GM12878 (cell line): ENCODE results near the gene ERO1B. TPM values are rescaled to one million over a fixed set of nuclear protein-coding genes. Genes with fewer than 3 reads are reported as not detected.

Experiments used
- ATAC-seq: fragments of 200-7000 bp; cut with Tn5 transposase; 3 replicates; pipeline ENCODE4 v1.9.1; 2020; ENCODE audit warnings: mild to moderate bottlenecking, moderate library complexity
- BruUV-seq: library from RNA; stranded (reverse); fragments of 400-500 nt; replicated peaks from 2 replicates; lab custom pipeline; 2021; lab: Mats Ljungman, UMichigan
- CTCF ChIA-PET: fragments of 300-600 bp; sonication (Branson Sonifier 250); formaldehyde crosslinking; extraction: SDS; loops from one replicate; lab custom pipeline; 2021; ENCODE audit warnings: inconsistent platforms; lab: Yijun Ruan, JAX
- POLR2A ChIA-PET: fragments of 350-600 bp; formaldehyde crosslinking; extraction: SDS; loops from one replicate; lab custom pipeline; 2021; ENCODE audit warnings: inconsistent platforms; lab: Charles Lee
- RAD21 ChIA-PET: fragments of 300-600 bp; sonication (Branson Sonifier 250); formaldehyde crosslinking; loops from one replicate; lab custom pipeline; 2023; ENCODE audit warnings: antibody characterized with exemption; ENCODE audit not compliant: unreplicated experiment; lab: Charles Lee
- SMC1A ChIA-PET: fragments of 300-600 bp; sonication (Branson Sonifier 250); formaldehyde crosslinking; loops from one replicate; lab custom pipeline; 2023; ENCODE audit not compliant: unreplicated experiment, uncharacterized antibody; lab: Charles Lee
- DNase-seq: peaks from one replicate; pipeline ENCODE4 v3.0.0-alpha.2; 2011; ENCODE audit warnings: low read depth, low spot score
- FAIRE-seq: peaks from 3 replicates; lab custom pipeline; 2011; peaks lifted over from hg19 to GRCh38; lab: Jason Lieb, UNC
- H2AFZ ChIP-seq: 2 replicates; pipeline ENCODE4 v1.6.0; 2011; ENCODE audit warnings: low read depth, low read length, control low read depth; ENCODE audit not compliant: control insufficient read depth
- H3K27ac ChIP-seq: 2 replicates; pipeline ENCODE4 v1.5.1; 2011; ENCODE audit warnings: control low read depth; ENCODE audit not compliant: control insufficient read depth, insufficient read depth
- H3K27me3 ChIP-seq, 2 experiments: replicated peaks in 1 of 2; 2 replicates each; pipeline versions ENCODE4 v1.6.0 to v1.6.1; 2011; ENCODE audit warnings: low read length in 1 of 2; ENCODE audit not compliant: control insufficient read depth in 2 of 2, insufficient read depth in 2 of 2
- H3K36me3 ChIP-seq, 2 experiments: 2 replicates each; pipeline ENCODE4 v1.5.1; 2011; ENCODE audit warnings: low read length in 1 of 2; ENCODE audit not compliant: control insufficient read depth in 2 of 2, insufficient read depth in 2 of 2
- H3K4me1 ChIP-seq: 2 replicates; pipeline ENCODE4 v1.6.1; 2011; ENCODE audit warnings: mild to moderate bottlenecking, low read length, moderate library complexity, mixed read lengths; ENCODE audit not compliant: control insufficient read depth, insufficient read depth
- H3K4me2 ChIP-seq: 2 replicates; pipeline ENCODE4 v1.6.0; 2011; ENCODE audit warnings: control low read depth; ENCODE audit not compliant: control insufficient read depth, insufficient read depth
- H3K4me3 ChIP-seq: fragments of 200-600 bp; sonication (generic); 2 replicates; pipeline ENCODE4 v1.5.1; 2016
- H3K79me2 ChIP-seq: 2 replicates; pipeline ENCODE4 v1.6.0; 2011; ENCODE audit warnings: low read length; ENCODE audit not compliant: control insufficient read depth, insufficient read depth
- H3K9ac ChIP-seq: 2 replicates; pipeline ENCODE4 v1.8.0; 2011; ENCODE audit warnings: low read length, control low read depth, mixed read lengths; ENCODE audit not compliant: control insufficient read depth, insufficient read depth
- H3K9me3 ChIP-seq: replicated peaks from 3 replicates; pipeline ENCODE4 v1.5.1; 2011; ENCODE audit warnings: mild to moderate bottlenecking, low read length; ENCODE audit not compliant: control insufficient read depth, insufficient read depth
- H4K20me1 ChIP-seq: 2 replicates; pipeline ENCODE4 v1.6.0; 2011; ENCODE audit not compliant: control insufficient read depth, insufficient read depth
- ATF3 ChIP-seq: IDR thresholded peaks from 2 replicates; pipeline ENCODE4 v1.6.1; 2011; ENCODE audit warnings: low read depth, mild to moderate bottlenecking, low read length, moderate library complexity, borderline replicate concordance; ENCODE audit errors: extremely low read depth
- FOXK2 ChIP-seq: fragments of 450-650 bp; IDR thresholded peaks from 2 replicates; pipeline ENCODE4 v1.6.1; 2017; ENCODE audit warnings: mild to moderate bottlenecking, moderate library complexity
- HDGF ChIP-seq: fragments of 450-650 bp; IDR thresholded peaks from 2 replicates; pipeline ENCODE4 v1.6.1; 2016; ENCODE audit warnings: antibody characterized with exemption
- IKZF1 ChIP-seq: fragments of 450-650 bp; conservative IDR thresholded peaks from 2 replicates; pipeline ENCODE4 v1.6.1; 2017; ENCODE audit warnings: antibody characterized with exemption, mild to moderate bottlenecking
- MAX ChIP-seq: IDR thresholded peaks from 2 replicates; pipeline ENCODE4 v1.6.1; 2012; ENCODE audit warnings: low read depth, low read length, improper control_type of control experiment
- MEF2B ChIP-seq: fragments of 450-650 bp; IDR thresholded peaks from 2 replicates; pipeline ENCODE4 v1.6.1; 2018; ENCODE audit warnings: mild to moderate bottlenecking, moderate library complexity; ENCODE audit not compliant: partially characterized antibody, poor library complexity, severe bottlenecking
- POU2F2 ChIP-seq: IDR thresholded peaks from 3 replicates; pipeline ENCODE4 v1.6.1; 2011; ENCODE audit warnings: low read depth, mild to moderate bottlenecking, low read length, borderline replicate concordance
- RCOR1 ChIP-seq: conservative IDR thresholded peaks from 2 replicates; pipeline ENCODE4 v1.6.1; 2012; ENCODE audit warnings: low read depth, low read length, improper control_type of control experiment
- RUNX3 ChIP-seq: IDR thresholded peaks from 2 replicates; pipeline ENCODE4 v1.6.1; 2012; ENCODE audit warnings: low read length, inconsistent platforms
- SRF ChIP-seq, 2 experiments: IDR thresholded peaks; 2 replicates each; pipeline ENCODE4 v1.6.1; 2011; ENCODE audit warnings: low read depth in 2 of 2, low read length in 2 of 2, mild to moderate bottlenecking in 1 of 2, moderate library complexity in 1 of 2
- SUPT20H ChIP-seq: IDR thresholded peaks from 2 replicates; pipeline ENCODE4 v1.6.1; 2011; ENCODE audit warnings: low read depth, mild to moderate bottlenecking, low read length, moderate library complexity, borderline replicate concordance; ENCODE audit not compliant: control insufficient read depth
- TCF3 ChIP-seq: IDR thresholded peaks from 2 replicates; pipeline ENCODE4 v1.6.1; 2012; ENCODE audit warnings: low read depth, mild to moderate bottlenecking, low read length, borderline replicate concordance; ENCODE audit not compliant: insufficient read depth
- USF1 ChIP-seq: IDR thresholded peaks from 2 replicates; pipeline ENCODE4 v1.6.1; 2011; ENCODE audit warnings: borderline replicate concordance, low read depth, mild to moderate bottlenecking, moderate library complexity, mixed read lengths, low read length; ENCODE audit not compliant: insufficient read depth; ENCODE audit errors: extremely low read length
- ZBTB33 ChIP-seq: fragments of 450-650 bp; IDR thresholded peaks from 2 replicates; pipeline ENCODE4 v1.6.1; 2017; ENCODE audit warnings: mild to moderate bottlenecking
- WGBS: methylation state at CpG from one replicate; pipeline ENCODE4 v1.1.6; 2016; ENCODE audit warnings: low lambda C conversion rate; ENCODE audit not compliant: insufficient replicate concordance, insufficient coverage; ENCODE audit errors: missing lambda C conversion rate; 5-methylcytosine and 5-hydroxymethylcytosine counted together
- in situ Hi-C: fragments of 300-500 bp; cut with MboI; formaldehyde crosslinking; loops from 9 replicates; pipeline ENCODE4 v1.14.3; 2018; ENCODE audit warnings: mixed read lengths
- intact Hi-C: fragments of 100-400 bp; cut with micrococcal nuclease; formaldehyde crosslinking; loops from one replicate; pipeline ENCODE4 v1.14.2; 2022; ENCODE audit not compliant: unreplicated experiment
- polyA plus RNA-seq, 11 experiments: library from polyadenylated mRNA; depleted of rRNA in 4 of 11; unstranded in 6 of 11; stranded (reverse) in 5 of 11; fragments of >200 nt; fragmentation: Nextera tagmentation in 4 of 11; fragmentation: Illumina TruSeq in 1 of 11; extraction: Ambion mirVana in 4 of 11; extraction: Trizol in 1 of 11; gene quantifications; 1 replicate in 1 of 11; 2 replicates in 10 of 11; pipeline versions ENCODE4 v1.2.1 to v1.2.3, GENCODE V29; 2011 to 2016; ENCODE audit warnings: inconsistent platforms in 2 of 11, missing spikeins in 2 of 11, low read depth in 1 of 11
- total RNA-seq, 4 experiments: library from RNA; depleted of rRNA in 3 of 4; stranded (reverse); fragments of >200 nt in 3 of 4; fragmentation: Illumina TruSeq in 1 of 4; extraction: Trizol in 1 of 4; gene quantifications; 2 replicates each; pipeline versions ENCODE4 v1.2.1 to v1.2.3, GENCODE V29; 2013 to 2021

The ERO1B gene
- total and polyA plus RNA-seq, 10 of the 15 experiments (the other 5 are each of a cell fraction or from before 2014, with no cell fraction given), result 9.0 to 30.9 (median 23.0) TPM

GRCh38 chr1:236321101-236321500 lies 39.3 kb upstream of the ERO1B start:
- in situ Hi-C loops, result no loop called here
- 77% methylated on average over 5 of the region's 5 CpGs for WGBS

More at GRCh38 chr1:236321101-236321500, 39.3 kb upstream of the ERO1B start:
- BruUV-seq, result no TSS peak
- POLR2A ChIA-PET, result no interaction called here
- CTCF ChIA-PET, result no interaction called here
- ATAC-seq, result no peak
- no peak for DNase-seq
- Histone ChIP-seq H3K9me3 (no peaks in the 10 kb centered on the region; the same call in 1 of the 3 replicates), H3K27ac (no peak overlapping the region), H4K20me1 (no peaks in the 10 kb centered on the region), H3K4me3 (no peak overlapping the region), H3K36me3 (no peaks in the 10 kb centered on the region), H3K79me2 (no peaks in the 10 kb centered on the region), H3K27me3 (no peaks in the 10 kb centered on the region), H3K9ac (no peak overlapping the region), H2AFZ (no peak overlapping the region), H3K4me2 (no peak overlapping the region), H3K4me1 (no peaks in the 10 kb centered on the region)
- FAIRE-seq, result no peak
- SMC1A ChIA-PET, result interaction anchor here (0.6 to 1.1 kb wide), 2 partner anchors 17 to 556 kb away, joined by 3 read pairs; no protein-coding TSS in a partner anchor
- RAD21 ChIA-PET, result no interaction called here
- TF ChIP-seq USF1 (no peak), FOXK2 (no peak), SUPT20H (no peak), RUNX3 (no peak), MAX (no peak), ZBTB33 (no peak), RCOR1 (no peak), SRF (IDR thresholded peaks at IDR 0.05; ENCODE audit: low read depth in 2 of 2, low read length in 2 of 2) (no peak), POU2F2 (no peak), ATF3 (no peak), HDGF (no peak), MEF2B (no peak), TCF3 (no peak), IKZF1 (no peak)
- intact Hi-C loops, result no loop called here
